NCI-H82 treated with DMSO at 0.1 percent for 48 hours (cell line): Measurements from ENCODE around the gene FES.

Experiments
- DNase-seq: peaks from one replicate; lab custom pipeline; 2025; ENCODE audit not compliant: unreplicated experiment; lab: John Stamatoyannopoulos, UW

Gene FES

GRCh38 chr15:90875549-90875981 lies 8.7 kb upstream of the FES start:
- DNase-seq, result no peak

GRCh38 chr15:90876046-90876445 lies 8.3 kb upstream of the FES start:
- DNase-seq, result no peak

- no peak for DNase-seq
These were observed 7.7 kb upstream of the FES start for GRCh38 chr15:90876512-90877170.

GRCh38 chr15:90877315-90877714 lies 7.0 kb upstream of the FES start:
- DNase-seq, result no peak

- DNase-seq, result no peak
These were observed 6.3 kb upstream of the FES start for GRCh38 chr15:90877996-90878395.

- no peak for DNase-seq
These were observed 5.6 kb upstream of the FES start for GRCh38 chr15:90878660-90879059.

- no peak for DNase-seq
These were observed 4.5 kb upstream of the FES start for GRCh38 chr15:90879730-90880366.

GRCh38 chr15:90880381-90881145 lies 3.7 kb upstream of the FES start:
- no peak for DNase-seq

- DNase-seq, result no peak
These were observed 2.9 kb upstream of the FES start for GRCh38 chr15:90881181-90881977.

- DNase-seq, result no peak
These were observed 2.2 kb upstream of the FES start for GRCh38 chr15:90881978-90882721.

GRCh38 chr15:90882781-90883525 lies 1.4 kb upstream of the FES start:
- DNase-seq, result no peak

GRCh38 chr15:90883526-90883975 lies 753 bp upstream of the FES start:
- DNase-seq, result no peak

- DNase-seq, result no peak
These were observed 571 bp downstream of the FES start for GRCh38 chr15:90884719-90885431.

- no peak for DNase-seq
These were observed 1.4 kb downstream of the FES start for GRCh38 chr15:90885432-90886290.

GRCh38 chr15:90886291-90886614 lies 1.9 kb downstream of the FES start:
- DNase-seq, result no peak

- no peak for DNase-seq
These were observed 2.8 kb downstream of the FES start for GRCh38 chr15:90887037-90887481.

- DNase-seq, result no peak
These were observed 5.0 kb downstream of the FES start for GRCh38 chr15:90889313-90889730.

- no peak for DNase-seq
These were observed 5.6 kb downstream of the FES start for GRCh38 chr15:90889736-90890456.
